HG03103 (cell line): ENCODE data around the gene HNRNPF.
"Not testable (repeated sequence)": the region's sequence is repeated elsewhere in the genome, so short reads cannot be mapped to it uniquely, and the experiment has no call there.

Experiments
- ATAC-seq: cut with Tn5 transposase; IDR thresholded peaks from one replicate; pipeline ENCODE4 v1.9.1; 2021; ENCODE audit warnings: low read depth; ENCODE audit not compliant: unreplicated experiment

Gene HNRNPF

DNA sequence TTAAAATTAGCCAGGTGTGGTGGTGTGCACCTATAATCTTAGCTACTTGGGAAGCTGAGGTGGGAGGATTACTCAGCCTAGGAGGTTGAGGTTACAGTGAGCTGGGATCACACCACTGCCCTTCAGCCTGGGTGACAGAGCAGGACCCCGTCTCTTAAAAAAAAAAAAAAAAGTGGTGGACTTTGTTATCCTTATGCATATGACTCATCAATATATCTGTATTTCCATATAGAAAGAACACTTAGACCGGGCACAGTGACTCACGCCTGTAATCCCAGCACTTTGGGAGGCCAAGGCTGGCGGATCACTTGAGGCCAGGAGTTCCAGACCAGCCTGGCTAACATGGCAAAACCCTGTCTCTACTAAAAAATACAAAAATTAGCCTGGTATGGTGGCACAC lies 13.0 kb upstream of the HNRNPF start:
- ATAC-seq: not testable (repeated sequence)

DNA sequence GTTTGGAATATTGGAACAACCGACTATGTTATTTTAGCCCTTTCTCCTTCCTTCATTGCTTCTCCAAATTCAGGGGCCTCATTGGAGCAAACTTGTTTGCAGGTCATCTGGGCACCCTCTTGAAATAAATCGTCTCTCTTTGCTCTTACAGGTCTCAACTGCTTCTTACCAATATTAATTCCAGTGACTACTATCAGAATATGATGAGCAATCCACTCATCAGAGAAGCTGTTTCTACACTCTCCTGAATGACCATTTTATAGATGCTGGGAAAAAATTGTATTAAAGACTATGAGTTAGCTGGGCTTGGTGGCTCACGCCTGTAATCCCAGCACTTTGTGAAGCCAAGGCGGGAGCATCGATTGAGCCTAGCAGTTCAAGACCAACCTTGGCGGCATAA lies 12.5 kb upstream of the HNRNPF start:
- ATAC-seq: no peak

DNA sequence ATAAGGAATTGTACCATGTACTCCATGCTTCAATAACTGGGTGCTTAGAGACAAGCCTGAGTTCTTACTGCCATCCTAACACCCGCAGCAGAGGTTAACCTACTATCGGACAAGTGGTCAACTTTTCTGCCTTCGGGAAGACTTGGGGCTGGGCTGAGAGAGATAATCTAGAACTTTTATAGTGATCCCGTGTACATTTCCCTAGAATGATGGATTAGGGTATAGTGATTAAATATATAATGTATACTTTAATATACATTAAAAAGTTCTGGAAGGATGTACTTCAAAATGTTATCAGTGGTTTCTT lies 12.2 kb upstream of the HNRNPF start:
- no peak for ATAC-seq

DNA sequence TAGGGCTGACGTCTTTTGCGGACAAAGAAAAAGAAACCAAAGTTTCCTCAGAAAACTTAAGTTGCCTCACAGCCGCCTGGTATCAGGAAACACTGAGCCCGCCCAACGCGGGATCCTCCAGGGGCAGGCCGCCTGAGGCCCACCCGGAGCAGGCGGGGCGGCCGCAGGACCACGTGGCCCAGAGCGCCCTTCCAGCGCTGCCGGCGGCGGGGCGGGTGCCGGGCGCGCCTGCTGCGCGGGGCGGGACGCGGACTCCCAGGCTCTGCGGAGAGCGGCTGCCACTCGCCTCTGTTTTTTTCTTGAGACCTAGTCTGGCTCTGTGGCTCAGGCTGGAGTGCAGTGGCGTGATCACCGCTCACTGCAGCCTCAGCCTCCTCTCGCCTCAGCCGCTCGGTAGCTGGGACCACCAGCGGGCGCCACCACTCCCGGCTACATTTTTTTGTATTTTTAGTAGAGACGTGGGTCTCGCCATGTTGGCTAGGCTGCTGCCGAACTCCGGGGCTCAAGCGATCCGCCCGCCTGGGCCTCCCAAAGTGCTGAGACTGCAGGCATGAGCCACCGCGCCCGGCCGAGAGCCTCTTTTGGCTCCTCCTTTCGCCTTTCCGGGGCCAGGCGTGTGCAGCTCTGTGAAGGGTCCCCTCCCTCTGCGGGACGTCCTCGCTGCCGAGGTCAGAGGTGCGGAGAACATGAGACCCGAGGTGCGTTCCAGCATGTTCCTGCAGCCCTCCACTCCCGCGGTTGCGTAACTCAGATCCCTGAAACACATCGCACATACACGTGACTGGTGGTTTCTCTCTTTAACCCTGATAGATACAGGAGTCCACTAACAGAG lies 11.6 kb upstream of the HNRNPF start:
- ATAC-seq: peak; percentile 82

DNA sequence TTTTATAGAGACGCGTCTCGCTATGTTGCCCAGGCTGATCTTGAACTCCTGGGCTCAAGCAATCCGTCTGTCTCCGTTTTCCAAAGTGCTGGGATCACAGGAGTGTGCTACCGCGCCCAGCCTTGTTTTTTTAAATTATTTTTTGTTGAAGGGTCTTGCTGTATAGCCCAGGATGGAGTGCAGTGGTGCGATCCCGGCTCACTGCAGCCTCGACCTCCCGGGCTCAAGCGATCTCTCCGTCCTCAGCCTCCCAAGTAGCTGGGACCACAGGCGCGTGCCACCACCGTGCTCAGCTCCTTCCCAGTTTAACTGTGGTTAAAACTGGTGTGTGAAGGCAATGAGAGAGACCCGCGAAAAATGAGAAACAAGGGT lies 11.0 kb upstream of the HNRNPF start:
- no peak for ATAC-seq

DNA sequence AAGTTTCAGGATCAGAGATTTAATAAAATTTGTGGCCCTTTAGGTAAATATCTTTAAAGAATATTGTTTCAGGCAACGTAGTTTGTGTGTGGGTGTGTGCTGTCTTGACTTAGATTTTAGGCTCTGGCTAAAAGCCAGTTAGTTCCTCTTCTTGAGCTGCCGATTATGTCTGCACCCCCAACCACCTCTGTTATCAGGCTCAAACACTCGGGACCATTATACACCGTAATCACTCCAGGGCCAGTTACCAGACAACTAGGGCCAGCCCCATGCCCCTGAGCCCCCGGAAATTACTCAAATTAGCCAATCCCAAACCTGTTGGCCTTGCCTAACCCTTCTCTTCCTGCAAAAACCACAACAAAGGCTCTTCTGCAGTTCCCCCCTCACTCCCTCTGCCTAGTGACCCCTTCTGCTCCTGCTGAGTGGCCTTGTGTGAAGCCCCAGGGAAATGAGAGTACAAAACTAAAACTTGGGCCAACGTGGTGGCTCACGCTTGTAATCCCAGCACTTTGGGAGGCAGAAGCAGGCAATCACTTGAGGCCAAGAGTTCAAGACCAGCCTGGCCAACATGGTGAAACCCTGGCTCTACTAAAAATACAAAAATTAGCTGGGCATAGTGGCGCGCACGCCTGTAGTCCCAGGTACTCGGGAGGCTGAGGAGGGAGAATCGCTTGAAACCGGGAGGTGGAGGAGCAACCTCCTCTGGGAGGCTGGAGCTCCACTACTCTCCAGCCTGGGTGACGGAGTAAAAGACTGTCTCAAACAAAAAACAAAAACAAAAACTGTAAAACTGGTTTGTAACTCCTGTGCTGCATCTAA lies 9.2 kb upstream of the HNRNPF start:
- ATAC-seq: no peak

DNA sequence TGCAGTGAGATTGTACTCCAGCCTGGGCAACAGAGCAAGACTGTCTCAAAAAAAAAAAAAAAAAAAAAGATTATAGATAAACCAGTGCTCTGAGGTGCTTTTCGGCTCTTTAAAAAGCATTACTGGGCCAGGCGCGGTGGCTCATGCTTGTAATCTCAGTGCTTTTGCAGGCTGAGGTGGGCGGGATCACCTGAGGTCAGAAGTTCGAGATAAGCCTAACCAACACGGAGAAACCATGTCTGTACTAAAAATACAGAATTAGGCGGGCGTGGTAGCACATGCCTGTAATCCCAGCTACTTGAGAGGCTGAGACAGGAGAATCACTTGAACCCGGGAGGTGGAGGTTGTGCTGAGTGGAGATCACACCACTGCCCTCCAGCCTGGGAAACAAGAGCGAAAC lies 6.6 kb upstream of the HNRNPF start:
- ATAC-seq: no peak

DNA sequence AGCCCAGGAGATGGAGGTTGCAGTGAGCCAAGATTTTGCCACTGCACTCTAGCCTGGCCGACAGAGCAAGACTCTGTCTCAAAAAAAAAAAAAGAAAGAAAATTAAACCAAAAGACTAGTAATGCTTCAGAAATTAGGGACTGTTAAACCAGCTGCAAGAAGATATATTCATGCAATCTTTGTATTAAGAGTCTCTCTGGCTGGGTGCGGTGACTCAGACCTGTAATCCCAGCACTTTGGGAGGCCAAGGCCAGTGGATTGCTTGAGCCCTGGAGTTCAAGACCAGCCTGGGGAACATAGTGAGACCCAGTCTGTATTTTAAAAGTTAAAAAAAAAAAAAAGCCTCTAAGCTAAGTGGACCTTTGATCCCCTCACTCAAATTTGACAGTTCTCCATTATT lies 2.5 kb upstream of the HNRNPF start:
- no peak for ATAC-seq

DNA sequence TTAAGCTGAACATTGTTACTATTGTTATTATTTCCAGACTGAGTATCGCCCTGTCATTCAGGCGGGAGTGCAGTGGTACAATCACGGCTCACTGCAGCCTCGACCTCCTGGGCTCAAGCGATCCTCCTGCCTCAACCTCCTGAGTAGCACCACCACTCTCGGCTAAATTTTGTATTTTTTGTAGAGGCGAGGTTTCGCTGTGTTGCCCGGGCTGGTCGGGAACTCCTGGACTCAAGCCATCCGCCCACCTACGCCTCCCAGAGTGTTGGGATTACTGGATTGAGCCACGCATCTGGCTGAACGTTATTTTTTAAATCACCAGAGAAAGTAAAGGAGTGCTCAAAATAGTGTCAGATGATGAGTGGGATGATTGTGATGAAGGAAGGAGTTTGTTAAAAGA lies 1.4 kb upstream of the HNRNPF start:
- ATAC-seq: no peak

DNA sequence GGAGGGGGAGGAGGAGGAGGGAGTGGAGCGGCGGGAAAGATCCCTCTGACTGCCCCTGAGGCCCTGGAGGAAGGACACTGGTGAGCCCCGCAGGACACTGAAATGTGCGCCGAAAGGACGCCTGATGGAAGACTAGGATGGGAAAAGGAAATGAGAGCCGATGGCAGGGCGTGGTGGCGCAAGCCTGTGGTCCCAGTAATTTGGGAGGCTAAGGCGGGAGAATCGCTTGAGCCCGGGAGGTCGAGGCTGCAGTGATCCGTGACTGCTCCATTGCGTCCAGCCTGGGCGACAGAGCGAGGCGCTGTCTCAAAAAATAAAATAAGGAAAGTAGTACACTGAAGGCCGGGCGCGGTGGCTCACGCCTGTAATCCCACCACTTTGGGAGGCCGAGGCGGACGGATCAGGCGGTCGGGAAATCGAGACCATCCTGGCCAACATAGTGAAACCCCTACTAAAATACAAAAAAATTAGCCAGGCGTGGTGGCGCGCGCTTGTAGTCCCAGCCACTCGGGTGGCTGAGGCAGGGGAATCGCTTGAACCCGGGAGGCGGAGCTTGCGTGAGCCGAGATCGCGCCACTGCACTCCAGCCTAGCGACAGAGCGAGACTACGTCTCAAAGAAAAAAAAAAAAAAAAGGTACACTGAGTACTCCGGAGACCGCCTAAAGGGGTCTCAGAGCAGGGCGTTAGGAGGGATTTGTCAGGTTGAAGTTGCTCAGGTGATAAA lies 561 bp upstream of the HNRNPF start:
- no peak for ATAC-seq

DNA sequence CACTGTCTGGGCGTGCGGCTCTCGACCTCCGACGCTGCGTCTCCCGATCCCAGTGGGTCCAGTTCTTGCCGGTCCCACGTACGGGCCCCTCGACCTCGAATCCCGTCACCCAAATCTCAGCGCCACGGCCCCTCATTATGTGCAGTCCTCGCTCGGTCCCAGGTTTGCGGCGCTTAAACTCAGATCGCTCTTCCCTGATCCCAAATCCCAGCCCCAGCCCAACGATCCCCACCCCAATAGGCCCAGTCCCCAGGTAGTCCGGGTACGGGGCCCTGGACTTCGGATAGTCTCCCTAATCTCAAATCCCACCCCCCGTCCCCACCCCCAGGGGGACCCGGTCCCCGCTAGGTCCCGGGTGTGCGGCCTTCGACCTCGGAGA lies 666 bp downstream of the HNRNPF start:
- no peak for ATAC-seq

DNA sequence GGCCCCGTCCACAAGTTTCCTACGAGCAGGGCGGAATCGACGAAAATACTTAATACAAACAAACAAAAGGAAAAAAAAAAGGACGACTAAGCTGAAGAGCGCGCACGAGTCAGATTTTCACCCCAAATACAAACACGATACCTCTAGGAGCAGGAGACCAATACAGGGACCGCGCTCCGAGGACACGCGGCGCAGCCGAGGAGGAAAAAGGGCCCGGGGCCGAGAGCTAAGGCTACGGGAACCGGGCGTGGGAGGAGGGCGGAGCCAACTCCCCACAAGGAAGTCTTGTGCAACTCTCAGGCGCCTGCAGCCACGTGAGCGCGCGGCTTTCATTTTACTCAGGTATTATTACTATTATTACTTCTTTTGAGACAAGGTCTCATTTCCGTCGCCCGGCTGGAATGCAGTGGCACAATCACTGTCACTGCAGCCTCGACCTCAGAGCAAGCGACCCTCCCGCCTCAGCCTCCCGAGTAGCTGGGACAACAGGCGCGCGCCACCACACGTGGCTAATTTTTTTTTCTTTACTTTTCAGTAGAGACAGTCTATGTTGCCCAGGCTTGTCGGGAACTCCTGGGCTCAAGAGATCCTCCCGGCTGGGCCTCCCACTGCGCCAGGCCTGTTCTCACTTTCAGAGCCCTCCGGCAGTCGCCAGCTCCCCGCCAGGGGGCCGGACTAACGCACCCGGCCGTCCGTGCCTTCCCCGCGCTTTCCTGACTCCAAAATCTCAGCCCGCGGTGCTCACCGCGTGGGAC lies 1.2 kb downstream of the HNRNPF start:
- ATAC-seq: peak; percentile 41

DNA sequence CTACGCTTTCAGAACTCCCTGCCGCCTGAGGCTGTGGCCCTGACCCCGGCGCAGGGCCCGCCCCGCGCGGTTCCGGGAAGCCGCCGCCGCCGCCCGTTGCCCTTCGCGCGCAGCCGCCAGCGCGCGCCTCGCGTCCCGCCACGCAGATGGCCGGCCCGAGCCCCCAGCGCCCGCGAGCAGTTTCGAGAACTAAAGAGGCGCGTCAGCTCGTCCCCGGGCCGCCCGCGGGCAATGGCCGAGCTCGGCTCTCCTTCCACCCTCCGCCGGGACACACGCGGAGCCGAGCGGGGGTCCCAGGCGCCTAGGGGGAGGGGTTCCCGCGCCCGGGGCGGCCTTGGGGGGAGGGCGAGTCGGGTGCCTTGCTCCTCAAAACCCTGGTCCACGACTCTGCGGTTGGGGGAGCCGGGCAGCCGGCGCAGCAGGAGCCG lies 1.8 kb downstream of the HNRNPF start:
- ATAC-seq: no peak

DNA sequence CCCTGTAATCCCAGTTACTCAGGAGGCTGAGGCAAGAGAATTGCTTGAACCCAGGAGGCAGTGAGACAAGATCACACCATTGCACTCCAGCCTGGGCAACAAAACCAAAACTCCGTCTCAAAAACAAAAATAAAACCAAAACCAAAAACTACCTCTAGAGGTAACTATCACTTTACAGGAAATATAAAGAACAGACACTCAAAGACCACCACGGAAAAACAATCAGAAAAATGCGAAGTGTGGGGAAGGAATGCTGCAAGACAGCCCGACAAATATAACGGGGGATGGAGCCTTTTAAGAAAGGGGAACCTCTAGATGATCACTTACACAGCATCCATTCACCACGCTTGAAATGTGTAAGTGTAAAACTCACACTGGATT lies 4.3 kb downstream of the HNRNPF start:
- no peak for ATAC-seq

DNA sequence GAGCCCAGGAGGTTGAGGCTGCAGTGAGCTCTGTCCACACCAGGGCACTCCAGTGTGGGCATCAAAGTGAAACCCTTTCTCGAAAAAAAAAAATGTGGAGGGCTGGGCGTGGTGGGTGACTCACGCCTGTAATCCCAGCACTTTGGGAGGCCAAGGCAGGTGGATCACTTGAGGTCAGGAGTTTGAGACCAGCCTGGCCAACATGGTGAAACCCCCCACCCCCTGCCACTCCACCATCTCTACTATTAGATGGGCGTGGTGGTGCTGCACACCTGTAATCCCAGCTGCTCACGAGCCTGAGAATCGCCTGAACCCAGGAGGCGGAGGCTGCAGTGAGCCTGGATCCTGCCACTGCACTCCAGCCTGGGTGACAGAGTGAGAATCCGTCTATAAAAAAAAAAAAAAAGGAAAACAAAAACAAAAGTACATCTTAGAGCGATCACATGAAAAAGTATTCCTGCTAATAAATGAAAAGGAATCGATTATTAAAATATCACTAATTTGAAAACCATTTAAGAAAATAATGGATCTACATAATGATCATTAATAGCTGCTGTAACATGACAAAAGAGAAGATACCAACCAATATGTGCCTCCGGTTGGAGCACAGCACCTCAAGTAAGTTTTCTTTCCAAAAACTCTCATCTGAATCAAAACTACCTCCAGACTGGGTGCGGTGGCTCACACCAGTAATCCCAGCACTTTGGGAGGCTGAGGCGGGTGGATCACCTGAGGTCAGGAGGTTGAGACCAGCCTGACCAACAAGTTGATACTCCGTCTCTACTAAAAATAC lies 4.9 kb downstream of the HNRNPF start:
- ATAC-seq: no peak

DNA sequence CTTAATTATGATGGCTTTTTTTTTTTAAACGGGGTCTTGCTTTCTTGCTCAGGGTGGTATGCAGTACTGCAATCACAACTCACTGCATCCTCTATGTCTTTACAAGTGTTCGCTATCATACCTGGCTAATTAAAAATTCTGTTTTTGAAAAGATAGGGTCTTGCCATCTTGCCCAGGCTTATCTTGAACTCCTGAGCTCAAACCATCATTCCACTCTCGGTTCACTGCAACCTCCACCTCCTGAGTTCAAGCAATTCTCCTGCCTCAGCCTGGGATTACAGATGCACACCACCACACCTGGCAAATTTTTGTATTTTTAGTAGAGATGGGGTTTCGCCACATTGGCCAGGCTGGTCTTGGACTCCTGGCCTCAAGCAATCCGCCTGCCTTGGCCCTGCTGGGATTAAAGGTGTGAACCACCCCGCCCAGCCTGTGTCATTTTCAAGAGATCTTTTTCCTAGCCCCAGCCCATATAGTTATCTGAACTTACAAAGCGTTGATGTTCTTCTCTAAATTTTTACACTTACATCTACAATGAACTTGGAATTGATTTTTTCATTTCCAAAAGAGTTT lies 6.0 kb downstream of the HNRNPF start:
- no peak for ATAC-seq

DNA sequence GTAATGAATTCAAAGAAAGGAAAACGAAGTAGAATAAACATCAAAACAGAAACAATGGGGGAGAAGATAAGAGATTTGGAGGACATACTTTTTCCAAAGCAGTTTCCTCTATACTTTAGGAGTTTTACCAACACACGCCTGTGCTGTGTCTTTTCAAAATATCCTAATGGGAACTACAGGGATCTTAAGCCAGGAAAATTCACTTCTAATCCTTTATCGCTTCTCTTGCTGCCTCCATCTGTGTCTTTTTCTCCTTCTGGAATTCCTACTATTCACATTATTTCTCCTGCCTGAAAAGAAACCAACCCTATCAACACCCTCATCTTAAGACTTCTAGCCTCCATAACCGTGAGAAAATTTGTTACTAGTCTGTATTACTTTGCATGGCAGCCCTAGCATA lies 6.8 kb downstream of the HNRNPF start:
- ATAC-seq: no peak

DNA sequence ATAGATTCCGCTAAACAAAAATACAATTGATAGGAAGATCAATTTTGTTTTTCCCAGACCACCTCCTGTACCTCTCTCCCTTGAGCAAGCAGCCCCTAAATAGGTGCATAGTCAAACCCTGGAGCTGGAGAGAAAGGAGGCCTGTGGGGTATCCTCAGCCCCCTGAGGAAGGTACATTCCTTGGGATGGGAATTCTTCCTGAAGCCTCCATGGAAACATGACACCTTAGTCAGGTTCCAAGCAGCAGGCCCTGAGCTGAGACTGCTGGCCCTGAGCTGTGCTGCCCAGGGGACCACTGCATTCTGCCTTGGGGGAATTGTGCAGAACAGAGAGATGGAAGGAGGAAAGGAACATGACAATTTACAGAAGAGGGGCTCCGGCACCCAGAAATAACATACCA lies 7.4 kb downstream of the HNRNPF start:
- ATAC-seq: no peak
